GM23248 (cell line): ENCODE data around the gene RNASE4.

ENCODE experiments used
- EZH2 ChIP-seq: fragments of 200-600 bp; sonication (generic); IDR thresholded peaks from 2 replicates; pipeline ENCODE4 v1.6.1; 2018; ENCODE audit warnings: antibody characterized with exemption, mild to moderate bottlenecking; ENCODE audit not compliant: insufficient read depth, poor library complexity, severe bottlenecking
- EZH2phosphoT487 ChIP-seq: fragments of 200-600 bp; sonication (generic); IDR thresholded peaks from 2 replicates; pipeline ENCODE4 v1.6.1; 2018; ENCODE audit warnings: antibody characterized with exemption, moderate library complexity, mild to moderate bottlenecking, low read depth; ENCODE audit not compliant: insufficient read depth

DNA sequence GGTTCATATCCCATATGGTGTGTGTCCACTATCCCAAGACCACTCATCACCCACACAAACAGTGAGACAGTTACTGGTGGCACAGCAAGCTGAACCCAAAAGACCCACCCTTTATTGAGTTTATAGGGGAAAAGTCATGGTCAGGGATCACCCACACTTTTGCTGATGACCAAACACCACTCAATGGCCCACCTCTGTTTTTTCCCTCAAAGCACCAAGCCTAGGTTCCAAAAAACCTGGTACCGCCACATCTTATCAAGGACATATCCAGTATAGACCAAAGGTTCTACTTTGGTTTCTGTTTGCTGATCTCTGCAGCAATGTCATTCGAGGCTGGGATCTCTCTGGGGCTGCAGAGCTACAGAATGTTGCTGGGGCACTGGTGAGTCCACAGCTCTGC, 23.2 kb upstream of the RNASE4 start:
- TF ChIP-seq EZH2phosphoT487 (no peak), EZH2 (no peak)
